HEK293 (cell line): ENCODE data around the gene GOLGA3.

Experiments used
- GLI4 ChIP-seq: fragments of 450-650 bp; formaldehyde crosslinking; IDR thresholded peaks from 2 replicates; pipeline ENCODE4 v1.5.1; 2016; ENCODE audit warnings: missing biosample characterization, missing genetic modification characterization
- GLIS2 ChIP-seq: fragments of 450-650 bp; formaldehyde crosslinking; IDR thresholded peaks from 2 replicates; pipeline ENCODE4 v1.5.1; 2016; ENCODE audit warnings: missing biosample characterization, missing genetic modification characterization
- KLF9 ChIP-seq: fragments of 450-650 bp; formaldehyde crosslinking; IDR thresholded peaks from 2 replicates; pipeline ENCODE4 v1.5.1; 2016; ENCODE audit warnings: missing biosample characterization, missing genetic modification characterization, low read depth
- MEIS1 ChIP-seq: sonication (generic); formaldehyde crosslinking; IDR thresholded peaks from 2 replicates; pipeline ENCODE4 v1.8.1; 2022; ENCODE audit warnings: missing genetic modification reagents, mild to moderate bottlenecking, borderline replicate concordance
- TRIM28 ChIP-seq: IDR thresholded peaks from 2 replicates; pipeline ENCODE4 v1.6.1; 2011; ENCODE audit warnings: low read length, control low read depth, borderline replicate concordance
- ZNF248 ChIP-seq: fragments of 450-650 bp; formaldehyde crosslinking; IDR thresholded peaks from 2 replicates; pipeline ENCODE4 v1.5.1; 2017; ENCODE audit warnings: missing biosample characterization, missing genetic modification characterization
- ZNF624 ChIP-seq: fragments of 450-650 bp; formaldehyde crosslinking; IDR thresholded peaks from 2 replicates; pipeline ENCODE4 v1.5.1; 2017; ENCODE audit warnings: missing biosample characterization, missing genetic modification characterization
- ZNF785 ChIP-seq: fragments of 450-650 bp; formaldehyde crosslinking; IDR thresholded peaks from 2 replicates; pipeline ENCODE4 v1.5.1; 2016; ENCODE audit warnings: missing biosample characterization, missing genetic modification characterization
- ZNF837 ChIP-seq: fragments of 450-650 bp; formaldehyde crosslinking; IDR thresholded peaks from 2 replicates; pipeline ENCODE4 v1.5.1; 2016; ENCODE audit warnings: missing biosample characterization, missing genetic modification characterization
- TF ChIP-seq, protein P1 (sequence below): fragments of 450-650 bp; formaldehyde crosslinking; IDR thresholded peaks from 2 replicates; pipeline ENCODE4 v1.5.1; 2016; ENCODE audit warnings: missing biosample characterization, missing genetic modification characterization, low read depth
- TF ChIP-seq, protein P2 (sequence below): fragments of 450-650 bp; formaldehyde crosslinking; IDR thresholded peaks from 2 replicates; pipeline ENCODE4 v1.5.1; 2016; ENCODE audit warnings: missing biosample characterization, missing genetic modification characterization
- TF ChIP-seq, protein P3 (sequence below): fragments of 450-650 bp; formaldehyde crosslinking; IDR thresholded peaks from 2 replicates; pipeline ENCODE4 v1.5.1; 2016; ENCODE audit warnings: missing biosample characterization, missing genetic modification characterization
- TF ChIP-seq, protein P4 (sequence below): fragments of 450-650 bp; formaldehyde crosslinking; IDR thresholded peaks from 2 replicates; pipeline ENCODE4 v1.5.1; 2016; ENCODE audit warnings: missing biosample characterization, missing genetic modification characterization
- TF ChIP-seq, protein P5 (sequence below): fragments of 450-650 bp; IDR thresholded peaks from 2 replicates; pipeline ENCODE4 v1.5.1; 2018; ENCODE audit warnings: missing biosample characterization, mild to moderate bottlenecking, missing genetic modification characterization

DNA sequence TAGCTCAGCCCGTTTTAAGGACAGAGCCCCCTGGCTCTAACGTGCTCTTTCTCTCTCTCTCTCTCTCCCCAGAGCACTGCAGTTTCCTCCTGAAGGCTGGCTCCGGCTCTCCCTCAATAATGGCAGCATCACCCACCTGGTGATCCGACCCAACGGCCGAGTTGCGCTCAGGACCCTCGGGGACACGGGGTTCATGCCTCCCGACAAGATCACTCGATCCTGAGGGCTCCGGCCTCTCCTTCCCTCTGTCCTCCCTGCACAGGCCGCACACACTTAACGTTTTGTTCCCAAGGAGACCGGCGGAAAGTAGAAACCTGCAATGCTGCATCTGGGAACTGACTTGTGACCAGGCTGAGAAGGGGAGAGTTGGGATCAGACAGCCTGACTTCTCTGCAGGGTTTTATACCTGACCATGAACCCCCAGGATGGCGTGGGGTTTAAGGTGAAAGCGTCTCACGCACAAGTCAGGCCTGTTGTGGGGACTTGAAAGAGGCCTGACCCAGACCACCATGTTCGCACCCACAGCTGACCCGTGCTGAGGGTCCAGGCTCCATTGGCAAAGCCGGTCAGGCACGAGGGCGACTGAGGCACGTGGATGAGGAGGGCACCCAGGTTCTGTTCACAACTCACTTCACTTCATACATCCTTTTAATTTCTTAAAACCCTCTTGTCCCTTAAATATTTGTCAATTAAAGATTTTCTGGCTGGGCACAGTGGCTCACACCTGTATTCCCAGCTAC lies 107.9 kb downstream of the GOLGA3 start:
- TF ChIP-seq TRIM28 = no peak
- TF ChIP-seq, protein P1, sequence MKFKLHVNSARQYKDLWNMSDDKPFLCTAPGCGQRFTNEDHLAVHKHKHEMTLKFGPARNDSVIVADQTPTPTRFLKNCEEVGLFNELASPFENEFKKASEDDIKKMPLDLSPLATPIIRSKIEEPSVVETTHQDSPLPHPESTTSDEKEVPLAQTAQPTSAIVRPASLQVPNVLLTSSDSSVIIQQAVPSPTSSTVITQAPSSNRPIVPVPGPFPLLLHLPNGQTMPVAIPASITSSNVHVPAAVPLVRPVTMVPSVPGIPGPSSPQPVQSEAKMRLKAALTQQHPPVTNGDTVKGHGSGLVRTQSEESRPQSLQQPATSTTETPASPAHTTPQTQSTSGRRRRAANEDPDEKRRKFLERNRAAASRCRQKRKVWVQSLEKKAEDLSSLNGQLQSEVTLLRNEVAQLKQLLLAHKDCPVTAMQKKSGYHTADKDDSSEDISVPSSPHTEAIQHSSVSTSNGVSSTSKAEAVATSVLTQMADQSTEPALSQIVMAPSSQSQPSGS (tag by site-specific recombination) = no peak
- TF ChIP-seq, protein P2, sequence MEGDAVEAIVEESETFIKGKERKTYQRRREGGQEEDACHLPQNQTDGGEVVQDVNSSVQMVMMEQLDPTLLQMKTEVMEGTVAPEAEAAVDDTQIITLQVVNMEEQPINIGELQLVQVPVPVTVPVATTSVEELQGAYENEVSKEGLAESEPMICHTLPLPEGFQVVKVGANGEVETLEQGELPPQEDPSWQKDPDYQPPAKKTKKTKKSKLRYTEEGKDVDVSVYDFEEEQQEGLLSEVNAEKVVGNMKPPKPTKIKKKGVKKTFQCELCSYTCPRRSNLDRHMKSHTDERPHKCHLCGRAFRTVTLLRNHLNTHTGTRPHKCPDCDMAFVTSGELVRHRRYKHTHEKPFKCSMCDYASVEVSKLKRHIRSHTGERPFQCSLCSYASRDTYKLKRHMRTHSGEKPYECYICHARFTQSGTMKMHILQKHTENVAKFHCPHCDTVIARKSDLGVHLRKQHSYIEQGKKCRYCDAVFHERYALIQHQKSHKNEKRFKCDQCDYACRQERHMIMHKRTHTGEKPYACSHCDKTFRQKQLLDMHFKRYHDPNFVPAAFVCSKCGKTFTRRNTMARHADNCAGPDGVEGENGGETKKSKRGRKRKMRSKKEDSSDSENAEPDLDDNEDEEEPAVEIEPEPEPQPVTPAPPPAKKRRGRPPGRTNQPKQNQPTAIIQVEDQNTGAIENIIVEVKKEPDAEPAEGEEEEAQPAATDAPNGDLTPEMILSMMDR = no peak
- TF ChIP-seq ZNF837 = no peak
- TF ChIP-seq ZNF248 (tag by site-specific recombination) = no peak
- no peak for TF ChIP-seq ZNF624 (tag by site-specific recombination)
- TF ChIP-seq, protein P3, sequence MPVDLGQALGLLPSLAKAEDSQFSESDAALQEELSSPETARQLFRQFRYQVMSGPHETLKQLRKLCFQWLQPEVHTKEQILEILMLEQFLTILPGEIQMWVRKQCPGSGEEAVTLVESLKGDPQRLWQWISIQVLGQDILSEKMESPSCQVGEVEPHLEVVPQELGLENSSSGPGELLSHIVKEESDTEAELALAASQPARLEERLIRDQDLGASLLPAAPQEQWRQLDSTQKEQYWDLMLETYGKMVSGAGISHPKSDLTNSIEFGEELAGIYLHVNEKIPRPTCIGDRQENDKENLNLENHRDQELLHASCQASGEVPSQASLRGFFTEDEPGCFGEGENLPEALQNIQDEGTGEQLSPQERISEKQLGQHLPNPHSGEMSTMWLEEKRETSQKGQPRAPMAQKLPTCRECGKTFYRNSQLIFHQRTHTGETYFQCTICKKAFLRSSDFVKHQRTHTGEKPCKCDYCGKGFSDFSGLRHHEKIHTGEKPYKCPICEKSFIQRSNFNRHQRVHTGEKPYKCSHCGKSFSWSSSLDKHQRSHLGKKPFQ = no peak
- TF ChIP-seq, protein P4, sequence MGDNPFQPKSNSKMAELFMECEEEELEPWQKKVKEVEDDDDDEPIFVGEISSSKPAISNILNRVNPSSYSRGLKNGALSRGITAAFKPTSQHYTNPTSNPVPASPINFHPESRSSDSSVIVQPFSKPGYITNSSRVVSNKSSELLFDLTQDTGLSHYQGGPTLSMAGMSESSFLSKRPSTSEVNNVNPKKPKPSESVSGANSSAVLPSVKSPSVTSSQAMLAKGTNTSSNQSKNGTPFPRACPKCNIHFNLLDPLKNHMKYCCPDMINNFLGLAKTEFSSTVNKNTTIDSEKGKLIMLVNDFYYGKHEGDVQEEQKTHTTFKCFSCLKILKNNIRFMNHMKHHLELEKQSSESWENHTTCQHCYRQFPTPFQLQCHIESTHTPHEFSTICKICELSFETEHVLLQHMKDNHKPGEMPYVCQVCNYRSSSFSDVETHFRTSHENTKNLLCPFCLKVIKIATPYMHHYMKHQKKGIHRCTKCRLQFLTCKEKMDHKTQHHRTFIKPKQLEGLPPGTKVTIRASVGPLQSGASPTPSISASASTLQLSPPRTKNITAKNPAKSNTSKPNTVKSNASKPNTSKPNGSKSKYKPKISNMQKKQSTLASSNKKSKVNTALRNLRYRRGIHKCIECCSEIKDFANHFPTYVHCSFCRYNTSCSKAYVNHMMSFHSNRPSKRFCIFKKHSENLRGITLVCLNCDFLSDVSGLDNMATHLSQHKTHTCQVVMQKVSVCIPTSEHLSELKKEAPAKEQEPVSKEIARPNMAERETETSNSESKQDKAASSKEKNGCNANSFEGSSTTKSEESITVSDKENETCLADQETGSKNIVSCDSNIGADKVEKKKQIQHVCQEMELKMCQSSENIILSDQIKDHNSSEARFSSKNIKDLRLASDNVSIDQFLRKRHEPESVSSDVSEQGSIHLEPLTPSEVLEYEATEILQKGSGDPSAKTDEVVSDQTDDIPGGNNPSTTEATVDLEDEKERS (tag by site-specific recombination) = no peak
- TF ChIP-seq ZNF785 (tag by site-specific recombination) = no peak
- no peak for TF ChIP-seq GLIS2
- TF ChIP-seq, protein P5, sequence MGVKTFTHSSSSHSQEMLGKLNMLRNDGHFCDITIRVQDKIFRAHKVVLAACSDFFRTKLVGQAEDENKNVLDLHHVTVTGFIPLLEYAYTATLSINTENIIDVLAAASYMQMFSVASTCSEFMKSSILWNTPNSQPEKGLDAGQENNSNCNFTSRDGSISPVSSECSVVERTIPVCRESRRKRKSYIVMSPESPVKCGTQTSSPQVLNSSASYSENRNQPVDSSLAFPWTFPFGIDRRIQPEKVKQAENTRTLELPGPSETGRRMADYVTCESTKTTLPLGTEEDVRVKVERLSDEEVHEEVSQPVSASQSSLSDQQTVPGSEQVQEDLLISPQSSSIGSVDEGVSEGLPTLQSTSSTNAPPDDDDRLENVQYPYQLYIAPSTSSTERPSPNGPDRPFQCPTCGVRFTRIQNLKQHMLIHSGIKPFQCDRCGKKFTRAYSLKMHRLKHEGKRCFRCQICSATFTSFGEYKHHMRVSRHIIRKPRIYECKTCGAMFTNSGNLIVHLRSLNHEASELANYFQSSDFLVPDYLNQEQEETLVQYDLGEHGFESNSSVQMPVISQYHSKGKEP (tag by site-specific recombination) = no peak
- TF ChIP-seq GLI4 (tag by site-specific recombination) = no peak
- no peak for TF ChIP-seq MEIS1 (CRISPR knock-in tag)
- TF ChIP-seq KLF9 (tag by site-specific recombination) = no peak
